HG03565 (cell line): ENCODE results near the gene NFE2.
"Not testable (repeated sequence)": the region's sequence is repeated elsewhere in the genome, so short reads cannot be mapped to it uniquely, and the experiment has no call there.

Source experiments
- ATAC-seq: cut with Tn5 transposase; IDR thresholded peaks from one replicate; pipeline ENCODE4 v1.9.1; 2021; ENCODE audit warnings: mild to moderate bottlenecking, moderate library complexity; ENCODE audit not compliant: unreplicated experiment

NFE2 gene

GRCh38 chr12:54300732-54301427 lies at the start of gene NFE2:
Gene NFE2 (minus strand): TSS chr12:54301015. CDS start chr12:54295248, 5,767 bp downstream.
- ATAC-seq: no peak

- ATAC-seq: no peak
Measured at GRCh38 chr12:54349679-54350078, 48.9 kb upstream of the NFE2 start.

GRCh38 chr12:54349036-54349435 lies 48.2 kb upstream of the NFE2 start:
- no peak for ATAC-seq

GRCh38 chr12:54341378-54342300 lies 40.8 kb upstream of the NFE2 start:
- ATAC-seq: no peak

- ATAC-seq: no peak
Measured at GRCh38 chr12:54340846-54341245, 40.0 kb upstream of the NFE2 start.

GRCh38 chr12:54338698-54339296 lies 38.0 kb upstream of the NFE2 start:
- no peak for ATAC-seq

GRCh38 chr12:54337854-54338650 lies 37.2 kb upstream of the NFE2 start:
- ATAC-seq: no peak

- no peak for ATAC-seq
Measured at GRCh38 chr12:54337280-54337842, 36.5 kb upstream of the NFE2 start.

- ATAC-seq: no peak
Measured at GRCh38 chr12:54333420-54334034, 32.7 kb upstream of the NFE2 start.

GRCh38 chr12:54331461-54331860 lies 30.6 kb upstream of the NFE2 start:
- no peak for ATAC-seq

- no peak for ATAC-seq
Measured at GRCh38 chr12:54330442-54330841, 29.6 kb upstream of the NFE2 start.

GRCh38 chr12:54329759-54330158 lies 28.9 kb upstream of the NFE2 start:
- no peak for ATAC-seq

- ATAC-seq: no peak
Measured at GRCh38 chr12:54328595-54329337, 28.0 kb upstream of the NFE2 start.

- not testable (repeated sequence) for ATAC-seq
Measured at GRCh38 chr12:54325442-54326109, 24.8 kb upstream of the NFE2 start.

GRCh38 chr12:54324617-54325441 lies 24.0 kb upstream of the NFE2 start, which contains the start of gene COPZ1:
Gene COPZ1 (plus strand): TSS chr12:54325131. CDS start chr12:54325164, 33 bp downstream.
- peak; percentile 98 for ATAC-seq

GRCh38 chr12:54321363-54321762 lies 20.5 kb upstream of the NFE2 start:
- no peak for ATAC-seq

GRCh38 chr12:54312309-54312708 lies 11.5 kb upstream of the NFE2 start:
- ATAC-seq: not testable (repeated sequence)

GRCh38 chr12:54311051-54311450 lies 10.2 kb upstream of the NFE2 start:
- ATAC-seq: no peak
